Measurements from ENCODE around the gene TSC2. TPM values are rescaled to one million over a fixed set of nuclear protein-coding genes. Genes with fewer than 3 reads are reported as not detected.

Gene TSC2
- total and polyA plus RNA-seq, 2 donors (not counting 3 experiments of a cell fraction or from before 2014, with no cell fraction given), result 87.9 to 144 TPM

GRCh38 chr16:2072926-2073325 is 25.1 kb downstream of the TSC2 start:
- H3K9me1 ChIP-seq (replicated peaks; ENCODE audit: control insufficient read depth, extremely low read depth, insufficient read depth, low read length), result no peaks in the 10 kb centered on the region
- intact Hi-C loops (cut with micrococcal nuclease), result no loop called here
- no TSS peak for BruUV-seq (replicated peaks)
- no peaks in the 10 kb centered on the region for H4K20me1 ChIP-seq (replicated peaks; ENCODE audit: control insufficient read depth, extremely low read depth, insufficient read depth, low read length)
- ChIA-PET POLR2A (no interaction called here), CTCF (interaction anchor here (2.2 kb wide), 1 partner anchor 68 kb away, joined by 9 read pairs; no protein-coding TSS in a partner anchor)
- H3K27ac ChIP-seq (ENCODE audit: insufficient read depth, low read depth, low read length), result no peak overlapping the region
- no peak overlapping the region for H3K9ac ChIP-seq (replicated peaks; ENCODE audit: extremely low read depth, insufficient read depth, low read length)
- H3K9me3 ChIP-seq (replicated peaks; ENCODE audit: control insufficient read depth, insufficient read depth, low read length), result no peaks in the 10 kb centered on the region
- no peak for DNase-seq (ENCODE audit: low read depth, low spot score)
- dilution Hi-C loops (cut with MboI; ENCODE audit: extremely low pct_ligation_motif_present, low sequenced_read_pairs), result no loop called here
- H3K4me3 ChIP-seq (replicated peaks in 1 of 3; ENCODE audit: insufficient read depth in 1 of 3, low read depth in 1 of 3, low read length in 3 of 3), result no peak overlapping the region
- no peak overlapping the region for H2AFZ ChIP-seq (ENCODE audit: low read depth, low read length)
- no peak overlapping the region for H3K4me2 ChIP-seq (ENCODE audit: insufficient read depth, low read length)
- H3K4me1 ChIP-seq (ENCODE audit: control insufficient read depth, extremely low read depth, insufficient read depth, low read length), result no peaks in the 10 kb centered on the region
- no peak for FAIRE-seq
- no peaks in the 10 kb centered on the region for H3K79me2 ChIP-seq (ENCODE audit: control insufficient read depth, insufficient read depth, low read length)
- peaks cover 2 to 43% of the 10 kb centered on the region in 2 experiments for H3K36me3 ChIP-seq (ENCODE audit: control insufficient read depth in 2 of 2, extremely low read depth in 1 of 2, insufficient read depth in 2 of 2, low read length in 2 of 2)
- H3K27me3 ChIP-seq (ENCODE audit: control insufficient read depth in 2 of 2, insufficient read depth in 2 of 2, low read length in 2 of 2), result no peaks in the 10 kb centered on the region
- TF ChIP-seq MYC (IDR thresholded peaks at IDR 0.05; ENCODE audit: low read depth, low read length) (no peak), POLR2A (IDR thresholded peaks at IDR 0.05; ENCODE audit: low read depth, low read length) (no peak), FOS (IDR thresholded peaks at IDR 0.05; ENCODE audit: borderline replicate concordance, insufficient read depth, low read length) (no peak), MAX (IDR thresholded peaks at IDR 0.05; ENCODE audit: insufficient read depth, insufficient read length) (no peak), EZH2 (IDR thresholded peaks at IDR 0.05; ENCODE audit: borderline replicate concordance, low read depth, low read length, severe bottlenecking) (no peak)

- DNase-seq (ENCODE audit: low read depth, low spot score), result no peak
- CTCF ChIA-PET, result interaction anchor here (0.8 to 2.2 kb wide), 3 partner anchors 9 to 66 kb away, joined by 3 to 9 read pairs (median 4); no protein-coding TSS in a partner anchor
- intact Hi-C loops (cut with micrococcal nuclease) (no loop called here), dilution Hi-C loops (cut with MboI; ENCODE audit: extremely low pct_ligation_motif_present, low sequenced_read_pairs) (no loop called here)
- Histone ChIP-seq H2AFZ (ENCODE audit: low read depth, low read length) (no peak overlapping the region), H3K4me3 (replicated peaks in 1 of 3; ENCODE audit: insufficient read depth in 1 of 3, low read depth in 1 of 3, low read length in 3 of 3) (no peak overlapping the region), H3K4me1 (ENCODE audit: control insufficient read depth, extremely low read depth, insufficient read depth, low read length) (no peaks in the 10 kb centered on the region), H3K4me2 (ENCODE audit: insufficient read depth, low read length) (no peak overlapping the region), H3K27me3 (ENCODE audit: control insufficient read depth in 2 of 2, insufficient read depth in 2 of 2, low read length in 2 of 2) (no peaks in the 10 kb centered on the region), H3K9me3 (replicated peaks; ENCODE audit: control insufficient read depth, insufficient read depth, low read length) (no peaks in the 10 kb centered on the region), H3K36me3 (ENCODE audit: control insufficient read depth in 2 of 2, extremely low read depth in 1 of 2, insufficient read depth in 2 of 2, low read length in 2 of 2) (peaks cover 2 to 44% of the 10 kb centered on the region in 2 experiments), H3K9me1 (replicated peaks; ENCODE audit: control insufficient read depth, extremely low read depth, insufficient read depth, low read length) (no peaks in the 10 kb centered on the region), H4K20me1 (replicated peaks; ENCODE audit: control insufficient read depth, extremely low read depth, insufficient read depth, low read length) (no peaks in the 10 kb centered on the region), H3K79me2 (ENCODE audit: control insufficient read depth, insufficient read depth, low read length) (no peaks in the 10 kb centered on the region), H3K27ac (ENCODE audit: insufficient read depth, low read depth, low read length) (no peak overlapping the region), H3K9ac (replicated peaks; ENCODE audit: extremely low read depth, insufficient read depth, low read length) (no peak overlapping the region)
- no peak for FAIRE-seq
- POLR2A ChIA-PET, result no interaction called here
- TF ChIP-seq POLR2A (IDR thresholded peaks at IDR 0.05; ENCODE audit: low read depth, low read length) (no peak), GATA2 (IDR thresholded peaks at IDR 0.05; ENCODE audit: insufficient read depth, insufficient read length, low read depth, low read length) (no peak), EZH2 (IDR thresholded peaks at IDR 0.05; ENCODE audit: borderline replicate concordance, low read depth, low read length, severe bottlenecking) (no peak), POLR2AphosphoS5 (IDR thresholded peaks at IDR 0.05; ENCODE audit: insufficient read depth, low read depth, low read length) (no peak), FOS (IDR thresholded peaks at IDR 0.05; ENCODE audit: borderline replicate concordance, insufficient read depth, low read length) (no peak), MYC (IDR thresholded peaks at IDR 0.05; ENCODE audit: low read depth, low read length) (no peak), MAX (IDR thresholded peaks at IDR 0.05; ENCODE audit: insufficient read depth, insufficient read length) (no peak), JUN (IDR thresholded peaks at IDR 0.05; ENCODE audit: borderline replicate concordance, insufficient read depth, insufficient read length, low read depth) (no peak), CTCF (IDR thresholded peaks at IDR 0.05; ENCODE audit: extremely low read depth in 1 of 2, insufficient read depth in 1 of 2, low read depth in 1 of 2, low read length in 2 of 2) (no peak)
- no TSS peak for BruUV-seq (replicated peaks)
Observed at GRCh38 chr16:2074071-2074470, 26.3 kb downstream of the TSC2 start.

All from endothelial cell of umbilical vein (primary cell).